H9 (cell line): ENCODE measurements around the gene ATP13A4. TPM values are rescaled to one million over a fixed set of nuclear protein-coding genes. Genes with fewer than 3 reads are reported as not detected.

Experiments used
- DNase-seq: peaks from one replicate; pipeline ENCODE4 v3.0.0-alpha.2; 2017
- H2AFZ ChIP-seq: one replicate; pipeline ENCODE4 v1.6.1; 2013; ENCODE audit warnings: mild to moderate bottlenecking, low read length, control low read depth, moderate library complexity
- H2AK5ac ChIP-seq: 2 replicates; pipeline ENCODE4 v1.6.1; 2013; ENCODE audit warnings: low read length, control low read depth, mixed read lengths; ENCODE audit not compliant: insufficient read length
- H2BK120ac ChIP-seq: one replicate; pipeline ENCODE4 v1.6.1; 2013; ENCODE audit warnings: low read depth, mild to moderate bottlenecking, low read length, control low read depth, inconsistent platforms; ENCODE audit not compliant: poor library complexity, severe bottlenecking
- H2BK12ac ChIP-seq: 2 replicates; pipeline ENCODE4 v1.6.1; 2013; ENCODE audit warnings: low read length, control low read depth, mixed read lengths, low read depth; ENCODE audit not compliant: insufficient read length
- H2BK15ac ChIP-seq: 2 replicates; pipeline ENCODE4 v1.6.1; 2013; ENCODE audit warnings: low read depth, low read length, control low read depth
- H2BK20ac ChIP-seq: one replicate; pipeline ENCODE4 v1.6.1; 2013; ENCODE audit warnings: low read depth, mild to moderate bottlenecking, low read length, control low read depth, inconsistent platforms; ENCODE audit not compliant: poor library complexity, severe bottlenecking
- H2BK5ac ChIP-seq: 2 replicates; pipeline ENCODE4 v1.6.1; 2013; ENCODE audit warnings: low read length, control low read depth, mixed read lengths; ENCODE audit not compliant: insufficient read length
- H3K14ac ChIP-seq: 2 replicates; pipeline ENCODE4 v1.6.1; 2013; ENCODE audit warnings: low read length, control low read depth; ENCODE audit not compliant: insufficient read depth
- H3K18ac ChIP-seq: 2 replicates; pipeline ENCODE4 v1.6.1; 2013; ENCODE audit warnings: low read depth, mild to moderate bottlenecking, mixed read lengths, low read length, control low read depth; ENCODE audit not compliant: insufficient read length
- H3K23ac ChIP-seq: 2 replicates; pipeline ENCODE4 v1.6.1; 2013; ENCODE audit warnings: low read length, control low read depth, mixed read lengths, low read depth; ENCODE audit not compliant: insufficient read length
- H3K23me2 ChIP-seq: 2 replicates; pipeline ENCODE4 v1.6.1; 2013; ENCODE audit warnings: low read depth, mild to moderate bottlenecking, mixed read lengths, low read length, control low read depth; ENCODE audit not compliant: insufficient read length, poor library complexity, severe bottlenecking
- H3K27ac ChIP-seq: 2 replicates; pipeline ENCODE4 v1.5.1; 2013; ENCODE audit warnings: low read length, control low read depth, mixed read lengths, low read depth; ENCODE audit not compliant: insufficient read length
- H3K27me3 ChIP-seq: 2 replicates; pipeline ENCODE4 v1.6.1; 2013; ENCODE audit warnings: low read length, control low read depth, inconsistent platforms; ENCODE audit not compliant: insufficient read depth
- H3K4ac ChIP-seq: 2 replicates; pipeline ENCODE4 v1.6.1; 2013; ENCODE audit warnings: low read depth, mild to moderate bottlenecking, control low read depth, inconsistent platforms, low read length, moderate library complexity
- H3K4me1 ChIP-seq: 2 replicates; pipeline ENCODE4 v1.6.1; 2013; ENCODE audit warnings: low read length, control low read depth, inconsistent platforms; ENCODE audit not compliant: insufficient read depth
- H3K4me2 ChIP-seq: 2 replicates; pipeline ENCODE4 v1.6.1; 2013; ENCODE audit warnings: low read length, control low read depth, mixed read lengths; ENCODE audit not compliant: insufficient read length, insufficient read depth
- H3K56ac ChIP-seq: 2 replicates; pipeline ENCODE4 v1.6.1; 2013; ENCODE audit warnings: low read depth, mild to moderate bottlenecking, mixed read lengths, low read length, control low read depth; ENCODE audit not compliant: insufficient read length
- H3K79me1 ChIP-seq: 2 replicates; pipeline ENCODE4 v1.6.1; 2013; ENCODE audit warnings: low read depth, mild to moderate bottlenecking, moderate library complexity, low read length, control low read depth, inconsistent platforms; ENCODE audit not compliant: insufficient read depth, poor library complexity, severe bottlenecking
- H3K79me2 ChIP-seq: 2 replicates; pipeline ENCODE4 v1.6.1; 2013; ENCODE audit warnings: low read length, control low read depth, inconsistent platforms; ENCODE audit not compliant: insufficient read depth
- H3K9ac ChIP-seq: 2 replicates; pipeline ENCODE4 v1.6.1; 2013; ENCODE audit warnings: low read length, control low read depth, mixed read lengths; ENCODE audit not compliant: insufficient read length; ENCODE audit errors: extremely low read depth
- H3K9me3 ChIP-seq: one replicate; pipeline ENCODE4 v1.6.1; 2013; ENCODE audit warnings: low read depth, low read length, inconsistent platforms; ENCODE audit not compliant: control insufficient read depth
- H3T11ph ChIP-seq: one replicate; pipeline ENCODE4 v1.6.1; 2013; ENCODE audit warnings: mild to moderate bottlenecking, low read length, control low read depth, inconsistent platforms
- H4K20me1 ChIP-seq: one replicate; pipeline ENCODE4 v1.6.1; 2013; ENCODE audit not compliant: control insufficient read depth, insufficient read length, insufficient read depth
- H4K5ac ChIP-seq: 2 replicates; pipeline ENCODE4 v1.6.1; 2013; ENCODE audit warnings: low read depth, mild to moderate bottlenecking, mixed read lengths, low read length, control low read depth; ENCODE audit not compliant: insufficient read length
- H4K8ac ChIP-seq: replicated peaks from 2 replicates; pipeline ENCODE4 v1.6.1; 2013; ENCODE audit warnings: low read length, control low read depth, mixed read lengths, low read depth; ENCODE audit not compliant: insufficient read length
- H4K91ac ChIP-seq: 2 replicates; pipeline ENCODE4 v1.6.1; 2013; ENCODE audit warnings: low read depth, mild to moderate bottlenecking, moderate library complexity, mixed read lengths, low read length, control low read depth; ENCODE audit not compliant: insufficient read length
- H3K27ac Mint-ChIP-seq, 3 experiments: 2 replicates in 2 of 3; 3 replicates in 1 of 3; pipeline ENCODE4 v1.8.0; 2020 to 2021; ENCODE audit warnings: mixed read lengths in 3 of 3, mild to moderate bottlenecking in 1 of 3, moderate library complexity in 1 of 3
- H3K27me3 Mint-ChIP-seq: 2 replicates; pipeline ENCODE4 v1.8.0; 2021; ENCODE audit warnings: low read depth, mild to moderate bottlenecking, moderate library complexity, mixed read lengths
- H3K36me3 Mint-ChIP-seq, 3 experiments: 2 replicates in 2 of 3; 3 replicates in 1 of 3; pipeline ENCODE4 v1.8.0; 2020 to 2021; ENCODE audit warnings: low read depth in 3 of 3, mixed read lengths in 3 of 3; ENCODE audit not compliant: insufficient read depth in 1 of 3
- H3K4me1 Mint-ChIP-seq, 2 experiments: 2 replicates each; pipeline ENCODE4 v1.8.0; 2020; ENCODE audit warnings: mixed read lengths in 2 of 2
- H3K4me3 Mint-ChIP-seq, 2 experiments: 2 replicates in 1 of 2; 3 replicates in 1 of 2; pipeline ENCODE4 v1.8.0; 2020 to 2021; ENCODE audit warnings: mild to moderate bottlenecking in 2 of 2, mixed read lengths in 2 of 2, moderate library complexity in 1 of 2
- H3K9me3 Mint-ChIP-seq, 2 experiments: 2 replicates in 1 of 2; 3 replicates in 1 of 2; pipeline ENCODE4 v1.8.0; 2020; ENCODE audit warnings: mild to moderate bottlenecking in 2 of 2, mixed read lengths in 2 of 2, moderate library complexity in 1 of 2
- WGBS: extraction: QIAGEN DNeasy Blood & Tissue Kit; methylation state at CpG from one replicate; pipeline ENCODE4 v1.1.7; 2013; ENCODE audit warnings: missing lambda C conversion rate, low lambda C conversion rate, mixed read lengths; ENCODE audit not compliant: insufficient read length; ENCODE audit errors: extremely low coverage; 5-methylcytosine and 5-hydroxymethylcytosine counted together
- total RNA-seq: library from RNA; stranded (reverse); gene quantifications from 2 replicates; pipeline ENCODE4 v1.2.1, GENCODE V29; 2021
- TF ChIP-seq, protein P1 (sequence below): fragments of 200-600 bp; sonication (generic); conservative IDR thresholded peaks from 3 replicates; pipeline ENCODE4 v1.8.0; 2021; ENCODE audit warnings: antibody characterized with exemption, mild to moderate bottlenecking

Gene ATP13A4
- total RNA-seq, 1 experiment from 2014 or later, result 0.13 TPM

DNA sequence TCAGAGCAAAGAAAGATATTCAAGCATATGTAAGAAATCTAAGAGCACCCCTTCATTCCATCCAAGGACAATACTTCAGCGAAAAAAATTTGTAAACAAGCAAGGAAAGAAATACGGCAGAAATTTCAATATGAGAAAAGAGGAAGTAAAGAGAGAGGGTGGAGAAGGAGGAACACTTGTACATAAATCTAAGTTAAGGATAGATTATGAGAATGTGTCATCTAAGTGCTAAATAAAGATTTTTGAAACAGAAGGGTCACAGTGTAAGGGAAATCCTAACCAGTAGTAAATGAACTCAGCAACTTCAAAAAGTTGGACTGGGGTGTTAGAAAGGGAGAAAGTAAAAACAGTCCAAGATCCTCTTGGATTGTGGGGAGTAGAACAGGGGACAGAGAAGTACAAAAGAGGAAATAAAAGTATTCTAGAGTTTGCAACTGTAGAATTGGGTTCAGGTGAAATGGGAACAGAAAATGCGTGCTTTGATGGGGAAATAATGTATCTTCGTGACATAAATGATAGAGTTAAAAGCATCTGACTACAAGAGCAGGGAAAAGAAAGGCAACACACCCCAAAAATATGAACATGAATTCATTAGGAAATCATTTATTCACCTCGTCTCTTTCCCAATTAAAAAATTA, 107.6 kb downstream of the ATP13A4 start:
- no peak overlapping the region for H3K4me3 Mint-ChIP-seq
- Histone ChIP-seq H4K91ac (no peak overlapping the region), H3K79me2 (no peaks in the 10 kb centered on the region), H3K18ac (no peak overlapping the region), H3K79me1 (no peaks in the 10 kb centered on the region), H4K8ac (no peak overlapping the region), H2BK12ac (no peak overlapping the region), H3K27me3 (no peaks in the 10 kb centered on the region), H4K5ac (no peak overlapping the region), H2BK5ac (no peak overlapping the region), H3K56ac (no peak overlapping the region), H2AFZ (no peak overlapping the region), H3K4ac (no peak overlapping the region), H3K23me2 (no peaks in the 10 kb centered on the region), H4K20me1 (no peaks in the 10 kb centered on the region), H2BK15ac (no peak overlapping the region), H3K9me3 (no peaks in the 10 kb centered on the region), H2AK5ac (no peak overlapping the region), H3K4me2 (no peak overlapping the region), H3K23ac (no peak overlapping the region), H3K14ac (no peak overlapping the region), H3K27ac (no peak overlapping the region), H2BK20ac (no peak overlapping the region), H2BK120ac (no peak overlapping the region), H3K4me1 (no peaks in the 10 kb centered on the region), H3T11ph (no peak overlapping the region), H3K9ac (no peak overlapping the region)
- TF ChIP-seq, protein P1, sequence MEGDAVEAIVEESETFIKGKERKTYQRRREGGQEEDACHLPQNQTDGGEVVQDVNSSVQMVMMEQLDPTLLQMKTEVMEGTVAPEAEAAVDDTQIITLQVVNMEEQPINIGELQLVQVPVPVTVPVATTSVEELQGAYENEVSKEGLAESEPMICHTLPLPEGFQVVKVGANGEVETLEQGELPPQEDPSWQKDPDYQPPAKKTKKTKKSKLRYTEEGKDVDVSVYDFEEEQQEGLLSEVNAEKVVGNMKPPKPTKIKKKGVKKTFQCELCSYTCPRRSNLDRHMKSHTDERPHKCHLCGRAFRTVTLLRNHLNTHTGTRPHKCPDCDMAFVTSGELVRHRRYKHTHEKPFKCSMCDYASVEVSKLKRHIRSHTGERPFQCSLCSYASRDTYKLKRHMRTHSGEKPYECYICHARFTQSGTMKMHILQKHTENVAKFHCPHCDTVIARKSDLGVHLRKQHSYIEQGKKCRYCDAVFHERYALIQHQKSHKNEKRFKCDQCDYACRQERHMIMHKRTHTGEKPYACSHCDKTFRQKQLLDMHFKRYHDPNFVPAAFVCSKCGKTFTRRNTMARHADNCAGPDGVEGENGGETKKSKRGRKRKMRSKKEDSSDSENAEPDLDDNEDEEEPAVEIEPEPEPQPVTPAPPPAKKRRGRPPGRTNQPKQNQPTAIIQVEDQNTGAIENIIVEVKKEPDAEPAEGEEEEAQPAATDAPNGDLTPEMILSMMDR, result no peak
- H3K27ac Mint-ChIP-seq, result no peak overlapping the region
- H3K9me3 Mint-ChIP-seq, result no peaks in the 10 kb centered on the region
- WGBS, result no CpG with 5 or more reads among the region's 5 CpGs
- H3K36me3 Mint-ChIP-seq, result no peaks in the 10 kb centered on the region
- no peaks in the 10 kb centered on the region for H3K27me3 Mint-ChIP-seq
- DNase-seq, result no peak
- peaks cover 0 to 5% of the 10 kb centered on the region in 2 experiments; a peak in 2 of 4 replicates for H3K4me1 Mint-ChIP-seq
